NCI-H2196 (cell line): ENCODE data around the gene WDR91.
A peak's percentile ranks its signal among the peaks of the same experiment; 100 is the strongest.

ENCODE experiments used
- DNase-seq: peaks from one replicate; lab custom pipeline; 2025; ENCODE audit not compliant: unreplicated experiment; lab: John Stamatoyannopoulos, UW

Gene WDR91

GRCh38 chr7:135164357-135165061 lies 46.8 kb downstream of the WDR91 start:
- no peak for DNase-seq

GRCh38 chr7:135162382-135163001 lies 48.8 kb downstream of the WDR91 start:
- DNase-seq, result no peak

GRCh38 chr7:135161669-135162068 lies 49.7 kb downstream of the WDR91 start:
- DNase-seq, result no peak

- no peak for DNase-seq
These were observed 50.3 kb downstream of the WDR91 start for GRCh38 chr7:135160858-135161653.

- DNase-seq, result no peak
These were observed 51.0 kb downstream of the WDR91 start for GRCh38 chr7:135160098-135160857.

- DNase-seq, result no peak
These were observed 51.8 kb downstream of the WDR91 start for GRCh38 chr7:135159359-135160085.

- no peak for DNase-seq
These were observed 52.5 kb downstream of the WDR91 start for GRCh38 chr7:135158874-135159273.

GRCh38 chr7:135158141-135158655 lies 53.1 kb downstream of the WDR91 start:
- DNase-seq, result no peak

GRCh38 chr7:135156290-135156689 lies 55.0 kb downstream of the WDR91 start:
- DNase-seq, result no peak

GRCh38 chr7:135154734-135155133 lies 56.6 kb downstream of the WDR91 start:
- DNase-seq, result no peak

- no peak for DNase-seq
These were observed 58.9 kb downstream of the WDR91 start for GRCh38 chr7:135152442-135152841.

- no peak for DNase-seq
These were observed 59.8 kb downstream of the WDR91 start for GRCh38 chr7:135151533-135151932.

- no peak for DNase-seq
These were observed 60.2 kb downstream of the WDR91 start for GRCh38 chr7:135151132-135151531.

- no peak for DNase-seq
These were observed 61.1 kb downstream of the WDR91 start for GRCh38 chr7:135150072-135150782.

GRCh38 chr7:135147899-135148721 lies 63.2 kb downstream of the WDR91 start, which contains the start of gene TMEM140:
Gene TMEM140 (plus strand): TSS chr7:135148072. CDS start chr7:135164442, 16,370 bp downstream.
- peak; percentile 29 for DNase-seq

GRCh38 chr7:135147341-135147898 lies 63.9 kb downstream of the WDR91 start:
- DNase-seq, result peak; percentile 18

GRCh38 chr7:135143885-135144668 lies 67.2 kb downstream of the WDR91 start:
- DNase-seq, result no peak
